Activated CD4-positive, alpha-beta T cell treated with anti-CD3 and anti-CD28 coated beads, Interleukin-2, Interleukin-4, amounts not matched to agents 100 ng/mL and 50 ng/mL, durations not matched to agents 16 hours and 8 hours (primary cell): ENCODE data around the gene KIF26A.
"Not testable (repeated sequence)": the region's sequence is repeated elsewhere in the genome, so short reads cannot be mapped to it uniquely, and the experiment has no call there.

Experiments
- DNase-seq: peaks from one replicate; pipeline ENCODE4 v3.0.0-alpha.2; 2020; ENCODE audit warnings: low spot score

KIF26A gene

DNA sequence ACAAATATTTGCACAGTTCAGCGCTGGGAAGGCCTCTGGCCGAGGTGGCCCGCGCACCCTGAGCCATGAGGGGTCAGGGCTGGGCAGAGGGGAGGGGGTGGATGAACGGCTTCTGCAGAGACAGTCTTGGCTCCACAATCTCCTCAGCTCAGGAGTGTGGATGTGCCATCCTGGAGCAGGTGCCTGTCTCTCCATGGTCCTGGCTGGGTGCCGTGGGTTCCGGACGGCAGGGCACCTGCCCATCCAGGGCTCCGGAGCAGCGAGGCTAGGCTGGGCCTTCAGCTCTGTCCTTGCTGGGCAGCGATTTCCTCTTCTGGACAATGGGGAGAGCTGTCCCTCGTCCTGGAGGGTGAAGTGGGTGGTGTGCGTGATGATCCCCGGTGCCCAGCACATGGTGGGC, 55.6 kb downstream of the KIF26A start:
- no peak for DNase-seq

DNA sequence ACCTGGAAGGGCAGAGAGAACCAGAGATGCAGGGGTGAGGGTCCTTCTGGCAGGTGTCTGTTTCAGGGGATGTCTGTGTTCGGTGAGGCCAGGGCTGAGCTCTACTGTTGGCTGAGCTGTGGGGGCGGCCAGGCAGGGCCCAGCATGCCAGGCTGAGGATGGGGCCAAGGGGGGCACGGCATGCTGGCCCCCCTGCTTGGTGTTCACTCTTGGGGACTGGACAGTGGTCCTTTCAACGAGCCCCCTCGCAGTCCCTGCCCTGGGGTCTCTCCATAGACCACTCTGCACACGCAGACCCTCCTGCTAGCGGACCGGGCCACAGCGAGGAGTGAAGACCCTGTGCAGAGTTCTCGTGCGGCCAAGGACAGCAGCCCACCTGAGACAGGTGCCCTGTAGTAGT, 56.3 kb downstream of the KIF26A start:
- DNase-seq, result no peak

DNA sequence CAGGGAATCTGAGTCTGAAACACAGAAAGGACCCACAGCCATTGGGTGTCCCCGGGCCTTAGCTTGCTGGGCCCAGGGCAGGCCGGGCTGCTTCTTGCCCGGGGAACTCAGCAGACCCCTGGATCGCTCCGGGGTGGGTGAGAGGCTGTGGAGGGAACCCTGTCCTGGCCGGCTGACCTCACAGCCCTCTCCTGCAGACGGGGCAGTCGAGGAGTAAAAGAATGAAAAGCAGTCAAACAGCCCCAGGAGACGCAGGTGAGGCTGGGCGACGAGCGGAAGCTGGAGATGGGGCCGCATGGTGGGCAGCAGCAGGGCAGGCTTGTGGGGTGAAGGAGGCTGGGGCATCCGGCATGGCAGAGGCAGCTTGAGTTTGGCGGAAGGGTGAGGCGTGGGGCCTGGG, 57.0 kb downstream of the KIF26A start:
- no peak for DNase-seq

GRCh38 chr14:104195878-104196277, 57.5 kb downstream of the KIF26A start:
- no peak for DNase-seq

DNA sequence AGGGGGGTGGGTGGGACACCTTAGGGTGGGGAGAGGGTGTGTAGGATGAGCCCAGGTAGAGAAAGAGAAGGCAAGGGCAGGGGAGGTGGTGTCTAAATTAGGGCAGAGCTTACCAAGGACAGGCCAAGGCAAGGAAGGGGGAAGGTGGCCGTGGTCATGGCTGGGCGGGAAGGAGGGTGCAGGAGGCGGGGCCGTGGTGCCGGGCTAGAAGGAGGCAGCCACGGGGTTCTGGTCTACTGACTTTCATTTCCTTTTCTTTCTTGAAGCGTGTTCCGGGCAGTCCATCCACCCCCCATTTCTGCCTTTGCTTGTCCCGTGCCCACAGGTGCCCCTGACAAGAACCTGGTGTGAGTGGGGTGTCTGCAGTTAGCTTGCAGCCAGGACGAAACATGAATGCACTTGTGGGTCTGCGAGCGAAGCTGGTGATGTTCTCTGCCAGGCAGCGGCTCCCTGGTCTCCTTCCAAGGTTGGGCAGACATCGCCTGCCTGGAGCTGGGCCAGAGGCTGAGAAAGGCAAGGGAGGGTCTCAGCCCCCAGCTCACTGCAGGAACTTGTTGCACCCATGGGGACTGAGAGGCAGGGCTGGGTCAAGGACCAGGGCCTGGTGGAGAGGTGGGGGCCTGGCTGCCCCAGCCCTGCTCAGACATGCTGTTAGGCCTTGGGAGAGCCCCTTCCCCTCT, 58.2 kb downstream of the KIF26A start:
- no peak for DNase-seq

GRCh38 chr14:104197449-104198247, 59.3 kb downstream of the KIF26A start:
- DNase-seq, result no peak

DNA sequence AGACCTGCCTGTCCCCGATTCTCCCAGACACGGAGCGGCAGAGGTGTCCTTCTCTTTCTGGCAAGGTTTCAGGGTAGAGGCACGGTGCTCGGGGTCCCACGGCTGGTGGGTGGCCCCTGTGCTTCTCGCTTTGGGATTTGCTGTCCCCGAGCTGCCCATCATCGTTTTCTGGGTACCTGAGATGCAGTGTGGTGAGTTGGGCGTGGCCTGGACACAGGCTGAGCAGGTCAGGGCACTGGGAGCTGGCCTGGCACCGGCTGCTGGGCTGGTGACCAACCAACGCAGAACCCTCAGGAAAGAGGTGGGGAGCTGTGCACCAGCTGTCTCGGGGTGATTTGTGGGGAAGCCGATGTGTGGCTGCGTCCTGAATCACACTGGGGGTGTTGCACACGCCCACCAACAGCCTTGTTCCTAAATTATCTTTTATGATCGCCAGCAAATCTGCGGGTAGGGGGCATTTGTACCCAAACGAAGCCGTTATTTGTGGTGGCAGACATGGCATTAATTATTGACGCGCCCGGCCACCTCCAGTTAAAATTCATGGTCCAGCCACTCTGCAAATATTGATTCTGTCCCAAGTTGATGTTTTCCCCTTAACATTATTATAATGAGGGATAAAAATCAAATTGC, 61.0 kb downstream of the KIF26A start:
- no peak for DNase-seq

DNA sequence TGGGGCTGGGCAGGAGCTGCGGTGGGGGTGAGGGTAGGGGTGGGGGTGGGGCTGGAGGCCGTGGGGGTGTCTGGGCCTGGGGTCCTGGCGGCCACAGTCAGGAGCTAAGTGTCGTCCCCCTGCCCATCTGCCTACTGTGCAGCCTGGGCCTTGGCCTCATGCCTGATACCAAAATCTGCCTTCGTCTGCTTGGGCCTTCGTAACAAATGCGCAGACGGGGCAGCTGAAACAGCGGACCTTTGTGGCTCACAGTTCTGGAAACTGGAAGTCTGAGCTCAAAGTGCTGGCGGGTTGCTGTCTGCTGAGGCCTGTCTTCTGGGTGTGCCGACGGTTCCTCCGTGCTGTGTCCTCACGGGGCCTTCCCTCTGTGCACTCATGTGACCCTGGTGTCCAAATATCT, 61.7 kb downstream of the KIF26A start:
- DNase-seq, result no peak

DNA sequence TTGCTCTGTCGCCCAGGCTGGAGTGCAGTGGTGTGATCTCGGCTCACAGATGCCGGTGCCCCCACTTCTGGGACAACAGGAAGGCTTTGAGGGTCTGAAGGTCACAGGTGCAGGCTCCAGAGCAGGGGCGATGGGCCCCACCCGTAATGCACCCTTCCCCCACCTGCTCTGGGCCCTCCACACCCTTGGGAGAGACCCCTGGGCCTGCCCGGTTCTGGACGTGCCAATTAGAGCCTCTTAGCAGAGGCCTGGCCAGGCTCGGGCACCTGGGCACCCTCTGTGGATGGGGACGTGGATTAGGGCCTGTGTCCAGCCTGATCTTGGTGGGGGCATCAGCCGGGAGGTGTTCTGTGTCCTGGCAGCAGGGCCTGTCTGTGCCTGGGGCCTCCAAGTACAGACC, 62.2 kb downstream of the KIF26A start:
- no peak for DNase-seq

DNA sequence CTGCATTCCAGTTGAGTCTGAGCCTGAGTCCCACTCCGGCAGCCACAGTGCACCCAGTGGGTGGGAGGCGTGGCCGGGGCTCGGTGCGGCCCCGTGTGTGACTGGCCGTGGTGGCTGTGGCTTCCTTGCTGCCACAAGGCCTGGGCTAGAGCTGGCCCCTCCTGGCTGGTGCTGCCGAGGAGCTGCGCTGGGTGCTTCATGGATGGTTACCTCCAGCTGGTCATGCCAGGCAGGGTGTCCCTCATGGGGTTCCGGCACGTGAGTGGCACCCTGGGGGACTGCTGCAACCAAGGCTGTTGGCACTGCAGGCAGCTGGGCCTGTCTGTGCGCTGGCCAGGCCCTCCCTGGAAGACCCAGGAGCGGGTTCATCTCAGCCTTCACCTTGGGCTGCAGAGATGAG, 62.7 kb downstream of the KIF26A start:
- DNase-seq, result no peak

DNA sequence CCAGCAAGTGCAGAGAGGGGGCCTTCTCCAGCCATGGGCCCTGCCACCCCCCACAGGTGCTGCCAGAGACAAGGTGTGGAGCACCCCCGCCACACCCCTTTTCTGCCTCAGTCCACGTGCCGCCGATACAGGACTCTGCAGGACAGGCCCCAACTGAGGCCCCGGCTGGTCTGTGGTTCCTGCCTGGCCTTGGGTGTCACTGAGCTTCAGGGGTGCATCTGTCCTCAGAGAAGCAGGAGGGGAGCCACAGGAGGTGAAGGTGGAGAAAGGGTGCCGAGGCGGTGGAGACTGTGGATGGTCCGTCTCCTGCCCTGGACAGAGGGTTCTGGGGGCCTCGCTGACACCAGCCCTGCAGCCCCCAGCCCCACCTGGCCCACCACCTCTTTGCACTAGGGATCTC, 63.1 kb downstream of the KIF26A start:
- DNase-seq, result no peak

- DNase-seq, result no peak
These were observed 64.1 kb downstream of the KIF26A start for GRCh38 chr14:104202259-104203070.

DNA sequence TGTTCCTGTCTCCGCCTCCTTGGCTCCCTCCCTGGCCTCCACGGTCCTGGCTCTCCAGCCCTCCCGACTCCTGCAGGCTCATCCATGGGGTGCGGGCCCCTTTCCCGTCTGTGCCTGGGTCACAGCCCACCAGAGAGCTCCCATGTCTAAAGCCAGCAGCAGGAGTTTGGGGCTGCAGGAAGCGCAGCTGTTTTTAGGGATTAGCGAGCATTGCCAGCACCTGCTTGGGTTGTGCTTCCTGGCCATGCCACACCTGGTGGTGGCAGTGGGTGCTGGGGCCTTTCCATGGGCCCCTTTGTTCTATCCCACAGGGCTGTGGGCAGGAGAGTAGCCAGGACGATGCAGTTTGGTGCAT, 64.7 kb downstream of the KIF26A start:
- no peak for DNase-seq

DNA sequence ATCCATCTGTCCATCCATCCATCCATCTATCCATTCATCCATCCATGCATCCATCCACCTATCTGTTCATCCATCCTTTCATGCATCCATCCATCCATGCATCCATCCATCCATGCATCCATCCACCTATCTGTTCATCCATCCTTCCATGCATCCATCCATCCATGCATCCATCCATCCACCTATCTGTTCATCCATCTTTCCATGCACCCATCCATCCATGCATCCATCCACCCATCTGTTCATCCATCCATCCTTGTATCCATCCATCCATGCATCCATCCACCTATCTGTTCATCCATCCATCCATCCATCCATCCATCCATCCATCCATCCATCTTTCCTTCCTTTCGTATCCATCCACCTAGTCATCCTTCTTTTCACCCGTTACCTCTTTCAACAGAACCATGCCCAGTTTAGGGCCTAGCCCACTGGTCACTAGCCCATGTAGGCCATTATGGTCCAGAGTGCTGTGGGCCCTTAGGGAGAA, 66.3 kb downstream of the KIF26A start:
- no peak for DNase-seq

DNA sequence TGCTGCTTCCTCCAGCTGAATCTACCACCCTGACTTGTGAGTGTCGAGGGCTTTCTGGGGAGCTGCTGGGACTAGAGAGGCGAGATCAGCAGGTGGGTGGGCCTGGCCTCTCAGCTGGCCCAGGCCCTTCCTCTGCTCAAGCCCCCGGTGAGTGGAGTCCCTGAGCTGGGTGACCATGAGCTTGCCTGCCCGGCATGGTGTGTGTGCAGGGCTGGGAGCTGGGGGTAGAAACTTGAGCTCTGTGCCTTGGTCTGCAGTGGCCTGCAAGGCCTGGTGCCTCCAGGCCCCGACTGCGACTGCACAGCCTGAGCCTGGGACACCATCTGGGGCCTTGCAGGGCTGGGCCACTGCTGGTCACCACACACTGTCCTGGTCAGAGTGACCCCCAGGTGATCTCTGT, 67.4 kb downstream of the KIF26A start:
- no peak for DNase-seq

DNA sequence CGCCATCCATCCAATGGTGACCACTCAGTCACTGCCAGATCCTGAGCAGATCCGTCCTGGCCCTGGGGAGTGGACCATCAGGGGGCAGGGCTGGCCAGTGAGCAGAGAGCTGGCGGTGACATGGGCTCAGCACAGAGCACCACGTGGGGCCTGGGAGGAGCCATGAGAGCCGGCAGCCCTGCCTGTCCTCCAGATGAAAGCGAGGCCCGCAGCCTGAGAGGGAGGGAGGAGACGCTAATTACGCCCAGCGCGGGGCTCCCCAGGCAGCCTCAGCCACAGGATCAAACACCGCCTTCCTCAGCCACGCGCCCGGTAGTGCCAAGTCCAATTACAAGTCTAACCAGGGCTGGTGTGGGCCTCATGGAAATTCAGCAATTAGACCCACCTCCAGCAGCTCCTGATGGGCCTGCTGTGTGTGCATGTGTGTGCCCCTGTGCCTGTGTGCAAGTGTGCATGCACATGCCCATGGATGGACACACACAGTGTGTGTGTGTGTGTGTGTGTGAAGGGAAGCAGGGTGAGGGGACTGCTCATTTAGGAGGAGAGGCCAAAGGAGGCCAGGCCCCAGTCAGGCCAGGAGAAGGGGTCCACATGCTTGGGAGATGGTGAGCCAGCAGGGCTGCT, 68.0 kb downstream of the KIF26A start:
- no peak for DNase-seq

DNA sequence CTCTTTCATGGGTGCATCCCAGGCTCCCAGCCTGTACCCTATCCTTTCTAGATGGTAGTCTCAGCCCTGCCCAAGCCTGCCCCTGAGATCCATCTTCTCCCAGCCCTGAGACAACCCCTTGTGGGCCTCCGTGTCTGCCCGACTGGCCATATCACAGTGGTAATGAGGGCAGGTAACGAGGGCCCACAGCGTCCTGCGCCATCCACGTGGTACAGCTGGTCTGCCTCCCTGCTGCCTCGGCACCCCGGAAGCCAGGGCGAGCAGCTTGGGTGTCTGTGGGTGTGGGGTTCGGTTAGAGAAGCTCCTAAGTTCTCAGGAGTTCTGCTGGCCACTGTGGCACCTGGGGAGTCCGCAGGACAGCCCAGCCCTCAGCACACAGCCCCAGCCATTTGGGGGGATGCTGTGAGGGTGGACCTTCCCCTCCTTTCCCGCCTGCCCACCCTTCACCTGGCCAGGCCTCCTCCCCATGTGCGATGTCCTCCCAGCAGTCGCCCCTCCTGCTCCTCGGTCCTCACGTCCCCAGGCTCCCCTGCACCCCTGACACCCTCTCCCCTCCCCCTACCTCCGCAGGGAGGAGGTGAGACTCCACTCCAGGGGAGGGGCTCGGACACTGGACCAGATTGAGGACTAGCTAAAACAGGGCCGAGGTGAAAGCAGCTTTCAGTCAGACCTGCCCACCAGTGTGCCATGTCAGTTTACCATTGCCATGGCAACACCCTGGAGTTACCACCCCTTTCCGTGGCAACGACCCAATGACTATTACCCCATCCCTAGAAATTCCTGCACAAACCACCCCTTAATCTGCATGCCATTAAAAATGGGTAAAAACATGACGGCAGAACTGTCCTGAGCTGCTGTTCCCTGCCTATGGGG, 69.0 kb downstream of the KIF26A start:
- no peak for DNase-seq

GRCh38 chr14:104208015-104208295, 69.6 kb downstream of the KIF26A start:
- not testable (repeated sequence) for DNase-seq

- not testable (repeated sequence) for DNase-seq
These were observed 69.9 kb downstream of the KIF26A start for GRCh38 chr14:104208331-104208730.

- DNase-seq, result not testable (repeated sequence)
These were observed 70.7 kb downstream of the KIF26A start for GRCh38 chr14:104209071-104209470.
